IgD-negative memory B cell (primary cell): ENCODE results near the gene PMEPA1. TPM values are rescaled to one million over a fixed set of nuclear protein-coding genes. Genes with fewer than 3 reads are reported as not detected.

Source experiments
- H3K27ac Mint-ChIP-seq, 3 donors: one replicate each; pipeline ENCODE4 v1.8.0; 2020 to 2022; ENCODE audit warnings: mild to moderate bottlenecking in 3 of 3, mixed read lengths in 3 of 3, moderate library complexity in 1 of 3
- H3K27me3 Mint-ChIP-seq: one replicate; pipeline ENCODE4 v1.8.0; 2021; ENCODE audit warnings: mixed read lengths
- H3K36me3 Mint-ChIP-seq: one replicate; pipeline ENCODE4 v1.8.0; 2020; ENCODE audit warnings: mild to moderate bottlenecking, mixed read lengths
- H3K4me1 Mint-ChIP-seq, 3 donors: one replicate each; pipeline ENCODE4 v1.8.0; 2020 to 2022; ENCODE audit warnings: mixed read lengths in 3 of 3, mild to moderate bottlenecking in 1 of 3
- H3K4me3 Mint-ChIP-seq, 4 donors: one replicate each; pipeline ENCODE4 v1.8.0; 2020 to 2022; ENCODE audit warnings: mild to moderate bottlenecking in 4 of 4, mixed read lengths in 4 of 4, moderate library complexity in 3 of 4
- H3K9me3 Mint-ChIP-seq, 3 donors: one replicate each; pipeline ENCODE4 v1.8.0; 2020 to 2021; ENCODE audit warnings: mixed read lengths in 3 of 3, mild to moderate bottlenecking in 1 of 3
- polyA plus RNA-seq: library from polyadenylated mRNA; unstranded; fragments of 300-500 nt; fragmentation: Illumina TruSeq; gene quantifications from one replicate; pipeline ENCODE4 v1.2.3, GENCODE V29; 2021

Gene PMEPA1
- polyA plus RNA-seq, 1 donor from 2014 or later = 7.0 TPM

DNA sequence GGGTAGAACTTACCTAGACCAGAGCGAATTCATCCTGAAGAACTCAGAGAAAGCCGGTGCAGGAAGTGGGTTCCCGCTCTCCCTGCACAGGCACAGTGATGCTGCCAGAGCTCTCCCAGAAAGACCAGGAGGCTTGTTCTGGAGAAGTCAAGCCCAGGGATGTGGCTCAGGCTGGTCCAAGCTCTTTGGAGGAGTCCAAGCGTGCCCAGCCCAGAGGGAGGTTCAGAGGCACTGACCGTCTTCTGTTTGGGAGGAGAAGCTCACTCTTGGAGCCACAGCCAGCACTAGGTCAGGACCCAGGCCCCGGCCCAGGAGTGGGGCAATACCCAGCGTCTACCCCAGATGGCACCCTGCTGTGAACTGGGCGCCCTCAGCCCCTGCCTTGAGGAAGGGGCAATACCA is 1.5 kb upstream of the PMEPA1 start:
- H3K4me1 Mint-ChIP-seq = peaks cover 29 to 33% (median 30%) of the 10 kb centered on the region in 3 donors
- peaks cover 18% of the 10 kb centered on the region for H3K27me3 Mint-ChIP-seq
- peak overlapping the region; percentile 81 to 99 (median 95) for H3K27ac Mint-ChIP-seq
- no peaks in the 10 kb centered on the region for H3K36me3 Mint-ChIP-seq
- H3K9me3 Mint-ChIP-seq = no peaks in the 10 kb centered on the region
- H3K4me3 Mint-ChIP-seq = peak overlapping the region in 2 of 4 donors; percentile 92 to 97

DNA sequence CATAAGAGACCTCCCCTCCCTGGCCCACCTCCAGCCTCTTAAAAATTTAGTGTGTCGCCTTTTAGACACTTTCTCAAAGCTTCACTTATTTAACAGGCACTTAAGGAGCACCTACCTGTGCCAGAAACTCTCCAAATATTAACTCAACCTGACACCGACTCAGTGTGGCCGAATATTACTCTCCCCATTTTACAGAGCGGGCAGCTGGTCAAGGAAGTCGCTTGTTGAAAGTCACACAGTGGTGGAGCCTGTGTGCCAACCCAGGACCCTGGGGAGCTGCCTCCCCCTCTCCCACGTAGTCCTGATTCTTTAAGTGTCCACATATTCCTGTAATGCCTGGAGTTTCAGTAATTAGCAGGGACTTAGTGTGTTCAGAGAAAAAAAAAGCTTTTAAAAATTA is 1.0 kb upstream of the PMEPA1 start:
- no peaks in the 10 kb centered on the region for H3K36me3 Mint-ChIP-seq
- peaks cover 29 to 35% (median 32%) of the 10 kb centered on the region in 3 donors for H3K4me1 Mint-ChIP-seq
- H3K4me3 Mint-ChIP-seq = peak overlapping the region; percentile 86 to 97 (median 92)
- no peaks in the 10 kb centered on the region for H3K9me3 Mint-ChIP-seq
- peak overlapping the region; percentile 81 to 99 (median 95) for H3K27ac Mint-ChIP-seq
- H3K27me3 Mint-ChIP-seq = peaks cover 18% of the 10 kb centered on the region

DNA sequence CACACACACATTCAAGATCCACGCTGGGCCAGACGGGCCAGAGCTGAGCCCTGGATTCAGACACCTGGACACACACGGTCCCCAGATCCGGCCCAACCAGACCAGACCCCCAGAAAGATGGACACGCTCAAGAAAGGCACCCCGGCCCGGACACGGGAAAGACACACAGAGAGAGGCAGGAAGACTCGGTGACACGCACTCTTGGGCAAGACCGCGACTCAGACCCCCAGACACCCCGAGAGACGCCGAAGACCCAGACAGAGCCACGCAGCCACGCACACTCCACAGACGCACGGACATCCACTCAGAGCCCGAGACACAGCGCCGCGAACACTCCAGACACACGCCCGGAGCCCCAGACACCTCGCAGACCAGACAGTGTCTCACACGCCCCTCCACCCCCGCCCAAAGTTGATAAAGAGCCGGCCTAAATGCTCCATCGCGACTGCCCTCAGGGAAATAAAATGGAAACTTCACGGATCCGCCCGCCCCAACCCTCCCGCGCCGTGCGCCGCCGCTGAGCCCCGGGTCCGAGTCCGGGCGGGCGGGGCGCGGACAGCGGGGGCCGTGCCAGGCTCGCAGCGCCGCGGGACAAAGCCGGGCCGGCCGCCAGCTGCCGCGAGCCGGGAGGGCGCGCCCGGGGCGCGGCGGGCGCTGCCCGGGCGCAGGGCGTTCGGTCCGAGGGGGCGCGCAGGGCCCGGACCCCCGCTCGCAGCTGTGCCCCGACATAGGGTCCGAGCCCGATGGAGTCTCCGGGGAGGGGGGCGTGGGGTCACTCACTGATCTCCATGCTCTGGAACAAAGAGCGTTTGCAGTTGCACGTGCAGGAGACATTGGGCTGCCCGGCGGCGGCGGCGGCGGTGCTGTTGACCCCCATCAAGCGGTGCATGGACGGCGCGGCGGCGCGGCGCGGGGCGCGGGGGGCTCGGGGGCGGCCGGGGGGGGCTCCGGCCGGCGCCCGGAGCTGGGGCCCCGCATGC is 831 bp downstream of the PMEPA1 start:
- H3K4me3 Mint-ChIP-seq = peak overlapping the region; percentile 88 to 100 (median 95)
- no peaks in the 10 kb centered on the region for H3K9me3 Mint-ChIP-seq
- H3K36me3 Mint-ChIP-seq = peaks cover 2% of the 10 kb centered on the region
- peaks cover 30 to 44% (median 43%) of the 10 kb centered on the region in 3 donors for H3K4me1 Mint-ChIP-seq
- peak overlapping the region; percentile 95 to 98 (median 95) for H3K27ac Mint-ChIP-seq
- peaks cover 14% of the 10 kb centered on the region for H3K27me3 Mint-ChIP-seq

DNA sequence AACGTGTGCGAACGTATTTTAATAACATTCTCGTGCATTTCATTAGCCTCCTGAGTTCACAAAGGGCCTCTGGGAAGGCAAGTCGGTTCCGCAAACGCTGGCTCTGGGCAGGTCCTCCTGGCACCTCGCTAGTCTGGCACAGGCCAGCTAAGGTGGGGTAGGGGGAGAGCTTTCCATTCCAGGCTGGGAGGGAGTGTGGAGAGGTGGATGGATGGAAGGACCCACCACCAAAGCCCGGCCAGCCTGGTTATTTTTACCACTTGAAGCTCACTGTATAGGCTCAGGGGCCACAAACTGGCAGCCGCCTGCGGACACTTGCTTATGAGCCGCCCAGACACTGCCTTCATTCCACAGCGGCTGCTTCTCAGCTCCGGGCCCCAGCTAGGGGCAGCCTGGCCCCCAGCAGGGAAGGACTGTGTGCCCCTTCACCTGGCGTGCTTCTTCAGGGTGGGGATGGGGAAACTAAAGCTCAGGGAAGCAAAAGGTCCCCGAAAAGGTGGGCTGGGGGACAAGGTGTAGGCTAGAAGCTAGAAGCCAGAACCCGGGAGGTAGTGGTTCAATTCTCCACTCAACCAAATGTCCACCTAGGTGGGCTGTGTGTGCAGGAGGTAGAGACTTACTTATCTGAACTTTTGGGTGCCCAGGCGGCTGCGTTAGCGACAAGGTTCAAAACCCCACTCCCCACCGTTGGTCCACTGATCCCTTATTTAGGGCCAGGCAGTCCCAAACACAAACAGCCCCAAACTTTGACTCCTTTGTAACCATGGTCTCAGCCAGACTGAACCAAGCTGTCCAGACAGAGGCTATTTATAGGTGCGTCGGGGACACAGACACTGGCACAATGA is 1.7 kb downstream of the PMEPA1 start:
- Mint-ChIP-seq H3K36me3 (peaks cover 2% of the 10 kb centered on the region), H3K9me3 (no peaks in the 10 kb centered on the region), H3K4me3 (peak overlapping the region; percentile 88 to 100 (median 95)), H3K27me3 (peaks cover 13% of the 10 kb centered on the region), H3K27ac (peak overlapping the region; percentile 95 to 98 (median 95)), H3K4me1 (peaks cover 35 to 53% (median 52%) of the 10 kb centered on the region in 3 donors)

DNA sequence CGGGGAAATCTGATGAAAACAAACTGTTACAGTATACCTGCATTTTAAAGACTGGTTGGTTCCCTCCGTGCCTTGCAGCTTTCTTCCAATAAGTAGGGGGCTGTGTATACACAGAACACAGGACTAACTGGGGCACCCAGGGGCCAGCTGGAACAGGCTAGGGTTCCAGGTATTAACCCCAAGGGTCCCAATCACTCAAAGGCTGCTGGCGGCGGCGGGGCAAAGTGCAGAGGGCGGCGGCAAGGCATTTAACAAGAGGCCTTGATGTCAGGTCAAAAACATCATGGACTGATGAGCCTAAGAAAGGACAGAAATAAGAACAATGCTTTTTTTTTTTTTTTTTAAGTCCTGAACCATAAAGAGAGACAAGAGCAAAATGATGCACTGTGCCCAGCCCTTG is 2.5 kb downstream of the PMEPA1 start:
- Mint-ChIP-seq H3K27me3 (peaks cover 13% of the 10 kb centered on the region), H3K4me1 (peaks cover 42 to 57% (median 57%) of the 10 kb centered on the region in 3 donors), H3K27ac (peak overlapping the region in 2 of 3 donors; percentile 95 to 98), H3K4me3 (peak overlapping the region; percentile 44 to 100 (median 84)), H3K36me3 (peaks cover 2% of the 10 kb centered on the region), H3K9me3 (no peaks in the 10 kb centered on the region)

DNA sequence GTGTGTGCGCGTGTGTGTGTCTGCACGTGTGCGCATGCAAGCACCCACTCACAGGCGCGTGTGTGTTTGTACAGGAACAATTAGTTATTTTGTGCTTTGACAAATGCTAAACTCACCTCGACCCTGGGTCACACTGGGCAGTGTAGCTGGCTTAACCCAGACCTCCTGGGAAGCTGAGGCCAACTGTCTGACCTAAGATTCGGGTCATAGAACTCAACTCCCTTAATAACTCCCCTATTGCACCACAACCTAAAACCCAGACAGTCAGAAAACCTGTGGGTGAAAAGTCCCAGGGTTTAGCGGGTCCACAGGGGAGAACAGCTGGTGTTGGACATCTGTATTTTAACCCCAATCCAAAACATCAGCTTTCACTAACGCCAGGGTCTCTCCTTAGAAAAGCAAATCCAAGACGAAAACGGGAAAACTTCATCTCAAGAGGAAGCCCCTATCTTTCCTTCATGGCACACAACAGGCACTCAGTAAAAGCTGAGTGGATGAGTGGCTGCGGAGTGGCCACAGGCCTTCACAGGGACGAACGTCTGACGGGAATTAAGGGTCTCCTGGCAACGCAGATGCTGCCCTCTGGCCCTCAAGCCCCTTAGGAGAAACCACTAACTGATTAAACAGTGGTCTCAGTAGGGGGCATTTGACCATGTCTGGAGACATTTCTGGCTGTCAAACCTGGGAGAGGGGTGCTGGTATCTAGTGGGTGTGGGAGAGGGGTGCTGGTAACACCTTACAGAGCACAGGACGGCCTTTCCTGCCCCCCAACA is 4.5 kb downstream of the PMEPA1 start:
- peaks cover 48 to 60% (median 51%) of the 10 kb centered on the region in 3 donors for H3K4me1 Mint-ChIP-seq
- H3K36me3 Mint-ChIP-seq = peaks cover 2% of the 10 kb centered on the region
- H3K27me3 Mint-ChIP-seq = peaks cover 9% of the 10 kb centered on the region
- no peaks in the 10 kb centered on the region for H3K9me3 Mint-ChIP-seq
- peak overlapping the region in 2 of 4 donors; percentile 81 to 93 for H3K4me3 Mint-ChIP-seq
- peak overlapping the region in 1 of 3 donors; percentile 90 for H3K27ac Mint-ChIP-seq

DNA sequence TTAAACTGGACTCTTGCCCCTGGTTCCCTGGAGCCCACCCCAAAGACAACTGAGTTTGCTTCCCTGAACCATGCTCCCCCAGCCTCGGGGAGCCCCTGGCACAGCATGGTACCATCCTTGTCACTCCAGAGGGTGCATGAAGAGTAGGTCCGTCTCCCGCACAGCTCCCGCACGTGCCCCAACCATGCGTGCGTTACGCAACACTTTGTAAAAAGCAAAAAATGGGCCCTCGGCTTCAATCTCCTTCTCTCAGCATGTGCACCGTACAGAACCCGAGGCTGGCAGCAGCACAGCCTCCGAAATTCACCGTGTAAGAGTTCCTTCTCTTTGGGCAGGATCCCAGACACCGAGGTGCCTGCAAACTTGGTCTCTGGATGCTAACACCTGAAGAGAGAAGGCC is 5.6 kb downstream of the PMEPA1 start:
- Mint-ChIP-seq H3K4me3 (peak overlapping the region in 2 of 4 donors; percentile 63 to 93), H3K9me3 (no peaks in the 10 kb centered on the region), H3K36me3 (peaks cover 2% of the 10 kb centered on the region), H3K27ac (peak overlapping the region; percentile 14 to 90 (median 28)), H3K4me1 (peaks cover 58 to 70% (median 60%) of the 10 kb centered on the region in 3 donors), H3K27me3 (peaks cover 9% of the 10 kb centered on the region)

DNA sequence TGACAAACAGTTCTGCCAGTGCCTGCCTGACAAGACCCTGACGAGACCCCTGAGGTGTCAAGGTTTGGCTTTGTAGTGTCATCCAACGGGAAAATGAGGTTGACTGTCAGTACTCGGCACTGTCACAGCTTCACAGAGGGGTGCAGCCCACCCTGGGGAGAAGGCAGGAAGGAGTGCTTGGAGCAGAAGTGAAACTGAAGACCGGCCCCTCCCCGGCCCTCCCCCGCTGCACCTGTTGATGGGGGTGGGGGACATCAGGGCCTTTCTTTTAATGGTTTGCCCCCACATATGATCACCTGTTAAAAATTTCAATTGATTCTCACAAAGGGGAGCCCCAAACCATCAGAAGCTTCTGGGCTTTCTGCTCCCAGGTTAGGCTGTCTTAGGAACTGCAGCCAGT is 6.8 kb downstream of the PMEPA1 start:
- peaks cover 7% of the 10 kb centered on the region for H3K27me3 Mint-ChIP-seq
- H3K4me3 Mint-ChIP-seq = peak overlapping the region; percentile 72 to 93 (median 82)
- H3K36me3 Mint-ChIP-seq = peaks cover 2% of the 10 kb centered on the region
- H3K27ac Mint-ChIP-seq = peak overlapping the region; percentile 71 to 95 (median 90)
- H3K4me1 Mint-ChIP-seq = peaks cover 61 to 75% (median 70%) of the 10 kb centered on the region in 3 donors
- no peaks in the 10 kb centered on the region for H3K9me3 Mint-ChIP-seq

DNA sequence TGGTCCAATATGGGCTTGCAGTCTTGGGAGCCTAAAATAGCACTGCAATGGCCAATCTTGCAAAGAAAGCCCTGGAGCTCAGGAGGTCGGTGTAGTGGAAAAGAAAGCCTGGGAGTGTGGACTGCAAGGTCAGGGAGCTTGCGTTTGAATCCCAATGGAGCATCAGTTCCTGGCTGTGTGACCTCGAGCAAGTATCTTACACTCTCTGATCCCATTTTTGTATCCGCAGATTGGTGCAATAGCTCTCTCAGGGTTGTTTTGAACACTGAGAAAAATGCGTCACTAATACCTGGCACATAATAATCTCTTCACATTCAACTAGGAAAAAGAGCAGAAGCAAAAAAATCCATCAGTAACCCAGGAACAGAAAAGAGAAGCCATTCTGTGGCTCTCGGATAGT is 7.3 kb downstream of the PMEPA1 start:
- Mint-ChIP-seq H3K4me1 (peaks cover 57 to 74% (median 70%) of the 10 kb centered on the region in 3 donors), H3K9me3 (no peaks in the 10 kb centered on the region), H3K27ac (peak overlapping the region; percentile 71 to 95 (median 90)), H3K4me3 (peak overlapping the region; percentile 72 to 93 (median 82)), H3K27me3 (peaks cover 7% of the 10 kb centered on the region), H3K36me3 (peaks cover 2% of the 10 kb centered on the region)

DNA sequence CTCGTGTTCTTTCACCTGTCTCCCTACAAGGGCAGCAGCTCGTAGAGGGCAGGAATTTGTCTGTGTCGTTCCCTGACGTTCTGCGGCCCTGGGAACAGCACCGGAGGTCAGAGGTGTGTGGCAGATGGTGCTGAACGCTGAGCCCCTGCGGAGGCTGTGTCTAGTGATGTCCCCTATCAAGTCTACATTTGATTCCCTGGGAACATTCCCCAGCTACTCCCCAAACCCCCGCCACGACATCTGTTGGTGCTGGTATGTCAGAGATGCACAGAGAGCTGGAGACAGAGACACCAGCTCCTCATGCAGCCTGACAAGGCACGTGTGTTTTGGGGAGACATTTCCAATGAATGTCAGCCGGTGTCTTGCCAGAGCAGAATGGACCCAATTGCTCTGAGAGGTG is 7.7 kb downstream of the PMEPA1 start:
- Mint-ChIP-seq H3K4me1 (peaks cover 56 to 70% (median 70%) of the 10 kb centered on the region in 3 donors), H3K27me3 (peaks cover 10% of the 10 kb centered on the region), H3K27ac (peak overlapping the region in 2 of 3 donors; percentile 81 to 90), H3K4me3 (peak overlapping the region in 3 of 4 donors; percentile 81 to 93 (median 84)), H3K36me3 (peaks cover 5% of the 10 kb centered on the region), H3K9me3 (no peaks in the 10 kb centered on the region)

DNA sequence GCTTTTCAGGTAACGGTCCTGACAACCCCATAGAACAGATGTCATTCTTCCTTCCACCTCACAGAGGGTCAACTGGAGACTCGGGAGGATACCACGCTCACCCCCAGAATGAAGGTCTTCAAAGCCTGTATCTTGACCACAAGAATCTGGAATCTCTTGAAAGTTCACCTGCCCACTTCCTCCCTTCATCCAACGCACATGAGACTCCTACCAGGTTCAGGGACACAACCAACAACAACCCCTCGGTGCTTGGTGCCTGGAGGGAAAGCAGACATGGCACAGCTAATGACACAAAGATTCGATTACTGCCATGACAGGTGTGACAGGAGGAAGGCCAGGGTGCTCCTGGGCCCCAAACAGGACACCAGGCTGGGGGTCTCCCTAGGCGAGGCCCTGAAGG is 8.2 kb downstream of the PMEPA1 start:
- peak overlapping the region in 2 of 3 donors; percentile 81 to 90 for H3K27ac Mint-ChIP-seq
- H3K36me3 Mint-ChIP-seq = peaks cover 5% of the 10 kb centered on the region
- peaks cover 52 to 70% (median 66%) of the 10 kb centered on the region in 3 donors for H3K4me1 Mint-ChIP-seq
- peak overlapping the region in 2 of 4 donors; percentile 28 to 84 for H3K4me3 Mint-ChIP-seq
- peaks cover 12% of the 10 kb centered on the region for H3K27me3 Mint-ChIP-seq
- H3K9me3 Mint-ChIP-seq = no peaks in the 10 kb centered on the region

DNA sequence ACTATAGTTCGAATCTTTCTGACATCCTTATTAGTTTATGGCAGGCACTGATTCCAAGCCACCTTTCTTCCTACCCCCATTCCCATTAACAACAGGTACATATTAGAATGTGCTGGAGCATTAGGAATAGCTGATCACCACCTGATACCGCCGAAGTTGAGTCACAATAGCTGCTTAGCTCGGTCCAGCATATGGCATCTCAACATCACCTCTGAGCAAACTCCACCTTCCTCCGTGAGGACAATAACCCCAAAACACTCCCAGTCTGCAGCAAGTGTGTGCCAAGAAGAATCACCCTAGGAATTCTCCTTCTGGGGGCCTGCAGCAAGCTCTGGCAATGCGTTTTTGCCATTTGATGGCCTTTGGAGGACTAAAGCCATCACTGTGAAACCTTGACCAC is 8.7 kb downstream of the PMEPA1 start:
- Mint-ChIP-seq H3K9me3 (no peaks in the 10 kb centered on the region), H3K4me3 (peak overlapping the region in 3 of 4 donors; percentile 9 to 81 (median 28)), H3K27ac (peak overlapping the region in 2 of 3 donors; percentile 81 to 90), H3K27me3 (peaks cover 12% of the 10 kb centered on the region), H3K4me1 (peaks cover 51 to 69% (median 65%) of the 10 kb centered on the region in 3 donors), H3K36me3 (peaks cover 5% of the 10 kb centered on the region)

DNA sequence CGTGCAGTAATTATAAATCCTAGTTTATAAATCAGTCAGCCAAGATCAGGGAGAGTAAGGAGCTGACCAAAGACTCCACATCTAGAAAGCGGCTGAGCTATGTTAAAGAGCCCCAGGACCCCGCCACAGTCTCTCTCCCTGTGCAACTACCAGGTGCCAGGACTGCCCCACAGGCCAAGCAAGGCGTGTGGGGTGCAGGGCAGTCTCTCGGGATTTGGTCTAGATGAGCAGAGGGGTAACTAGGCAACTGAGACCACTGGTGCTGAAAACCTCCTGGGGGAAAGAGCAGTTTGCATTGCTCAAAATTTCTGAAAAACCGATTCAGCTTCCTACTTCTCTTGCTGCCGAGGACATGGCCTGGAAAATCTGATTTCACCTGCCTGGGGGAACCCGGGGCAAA is 10.4 kb downstream of the PMEPA1 start:
- Mint-ChIP-seq H3K36me3 (peaks cover 5% of the 10 kb centered on the region), H3K9me3 (no peaks in the 10 kb centered on the region), H3K27me3 (peaks cover 12% of the 10 kb centered on the region), H3K27ac (peak overlapping the region; percentile 47 to 90 (median 89)), H3K4me1 (peaks cover 51 to 59% (median 57%) of the 10 kb centered on the region in 3 donors), H3K4me3 (peak overlapping the region; percentile 54 to 90 (median 76))

DNA sequence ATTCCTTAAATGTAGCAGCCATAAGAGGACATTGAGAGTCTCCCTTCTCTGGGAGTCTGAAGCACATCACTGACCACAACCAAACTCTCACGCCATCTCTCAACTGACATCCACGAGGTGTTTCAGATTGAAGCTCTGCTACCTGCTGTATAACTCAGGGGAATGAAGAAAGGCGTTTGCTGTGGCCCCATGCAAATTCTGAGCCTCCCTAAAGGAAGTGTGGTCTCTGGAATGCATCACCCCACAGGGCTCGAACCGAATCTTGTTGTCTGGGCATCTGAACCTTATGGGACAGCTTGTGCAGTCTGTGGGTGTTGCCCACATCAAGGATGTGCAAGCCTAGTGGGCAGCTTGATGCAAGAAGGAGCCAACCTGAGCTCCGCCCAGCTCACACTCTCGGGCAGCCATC is 10.9 kb downstream of the PMEPA1 start:
- Mint-ChIP-seq H3K4me3 (peak overlapping the region; percentile 54 to 90 (median 76)), H3K27ac (peak overlapping the region in 2 of 3 donors; percentile 89 to 90), H3K4me1 (peaks cover 48 to 61% (median 57%) of the 10 kb centered on the region in 3 donors), H3K9me3 (no peaks in the 10 kb centered on the region), H3K27me3 (peaks cover 12% of the 10 kb centered on the region), H3K36me3 (peaks cover 3% of the 10 kb centered on the region)
